ENCODE data around the gene OR5P2.
"Not testable (repeated sequence)": the region's sequence is repeated elsewhere in the genome, so short reads cannot be mapped to it uniquely, and the experiment has no call there.

OR5P2 gene

GRCh38 chr11:7796842-7797241, at the start of gene OR5P2:
OR5P2 (minus strand) TSS chr11:7796942; CDS start chr11:7796942, 0 bp downstream.
- no peak for DNase-seq

DNA sequence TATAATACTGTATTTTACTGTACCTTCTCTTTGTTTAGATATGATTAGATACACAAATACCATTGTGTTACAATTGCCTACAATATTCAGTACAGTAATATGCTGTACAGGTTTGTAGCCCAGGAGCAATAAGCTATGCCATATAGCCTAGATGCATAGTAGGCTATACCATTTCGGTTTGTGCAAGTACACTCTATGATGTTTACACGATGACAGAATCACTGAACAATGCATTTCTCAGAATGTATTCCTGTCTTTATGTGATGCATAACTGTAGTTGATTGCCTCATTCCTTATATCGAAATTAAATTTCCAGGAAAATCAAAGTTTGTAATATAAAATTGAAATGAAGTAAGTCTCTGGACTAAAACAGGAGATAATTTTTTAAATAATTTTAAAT, 49.3 kb upstream of the OR5P2 start:
- DNase-seq, result no peak

DNA sequence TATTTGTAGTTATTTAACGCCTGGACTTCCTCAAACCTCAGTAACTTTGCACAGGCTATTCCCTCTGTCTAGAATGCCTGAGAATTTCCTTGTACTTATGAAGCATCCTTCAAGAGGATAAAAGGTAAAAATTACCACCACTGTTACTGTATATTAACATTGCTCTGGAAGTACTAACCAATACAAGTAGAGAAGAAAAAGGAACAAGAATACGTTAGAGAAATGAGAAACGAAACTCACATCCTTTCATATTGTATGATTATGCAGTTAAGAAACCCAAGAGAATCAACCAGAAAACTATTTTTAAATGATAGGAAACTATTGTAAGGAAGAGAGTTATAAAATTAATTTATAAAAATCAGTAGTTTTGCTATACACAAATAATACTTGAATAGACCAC, 48.2 kb upstream of the OR5P2 start:
- DNase-seq, result no peak

DNA sequence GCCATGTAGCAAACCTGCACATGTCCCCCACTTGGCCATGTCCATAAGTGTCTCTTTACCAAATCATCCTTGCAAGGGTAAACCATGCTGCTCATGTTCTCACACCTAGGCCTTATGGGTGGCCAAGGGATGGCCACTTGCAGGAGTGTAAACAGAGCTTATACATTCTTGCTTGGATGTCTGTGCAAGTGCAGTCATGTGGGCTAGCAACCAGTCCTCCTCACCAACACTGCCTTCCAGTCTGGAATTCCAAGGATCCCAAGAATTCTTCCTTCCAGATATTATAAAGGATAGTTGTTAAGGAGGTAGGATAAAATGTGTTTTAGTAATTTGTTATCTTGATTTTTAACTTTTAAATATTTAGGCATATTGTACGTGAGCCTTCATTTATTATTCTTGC, 47.8 kb upstream of the OR5P2 start:
- DNase-seq, result no peak

DNA sequence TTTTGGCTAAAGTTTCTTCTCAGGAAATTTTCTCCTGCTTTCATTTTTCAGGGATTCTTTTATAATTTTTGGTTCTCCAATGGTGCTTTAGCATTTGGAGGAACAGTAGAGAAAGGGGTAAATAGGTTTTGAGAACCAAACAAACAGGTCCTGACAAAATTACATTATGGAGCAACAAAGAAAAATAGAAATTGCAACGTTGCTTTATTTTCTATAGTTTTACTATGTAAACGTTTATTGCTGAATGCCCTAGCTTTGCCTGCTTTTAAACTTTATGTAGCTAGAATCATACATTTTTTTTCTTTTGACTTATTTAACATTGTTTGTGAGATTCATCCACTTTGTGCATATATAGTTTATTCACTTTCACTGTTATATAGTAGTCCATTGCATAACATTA, 43.8 kb upstream of the OR5P2 start:
- DNase-seq, result no peak

- no peak for DNase-seq
Observed at GRCh38 chr11:7833527-7833926, 36.8 kb upstream of the OR5P2 start.

GRCh38 chr11:7830740-7831139, 34.0 kb upstream of the OR5P2 start, which contains the start of gene OR5P3:
OR5P3 (minus strand) TSS chr11:7830840.
- no peak for DNase-seq

GRCh38 chr11:7826324-7826723, 29.6 kb upstream of the OR5P2 start:
- DNase-seq, result no peak

DNA sequence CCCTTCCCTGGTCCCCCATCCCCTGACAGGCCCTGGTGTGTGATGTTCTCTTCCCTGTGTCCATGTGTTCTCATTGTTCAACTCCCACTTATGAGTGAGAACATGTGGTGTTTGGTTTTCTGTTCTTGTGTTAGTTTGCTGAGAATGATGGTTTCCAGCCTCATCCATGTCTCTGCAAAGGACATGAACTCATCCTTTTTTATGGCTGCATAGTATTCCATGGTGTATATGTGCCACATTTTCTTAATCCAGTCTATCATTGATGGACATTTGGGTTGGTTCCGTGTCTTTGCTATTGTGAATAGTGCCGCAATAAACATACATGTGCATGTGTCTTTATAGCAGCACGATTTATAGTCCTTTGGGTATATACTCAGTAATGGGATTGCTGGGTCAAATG, 23.7 kb upstream of the OR5P2 start:
- DNase-seq, result not testable (repeated sequence)

DNA sequence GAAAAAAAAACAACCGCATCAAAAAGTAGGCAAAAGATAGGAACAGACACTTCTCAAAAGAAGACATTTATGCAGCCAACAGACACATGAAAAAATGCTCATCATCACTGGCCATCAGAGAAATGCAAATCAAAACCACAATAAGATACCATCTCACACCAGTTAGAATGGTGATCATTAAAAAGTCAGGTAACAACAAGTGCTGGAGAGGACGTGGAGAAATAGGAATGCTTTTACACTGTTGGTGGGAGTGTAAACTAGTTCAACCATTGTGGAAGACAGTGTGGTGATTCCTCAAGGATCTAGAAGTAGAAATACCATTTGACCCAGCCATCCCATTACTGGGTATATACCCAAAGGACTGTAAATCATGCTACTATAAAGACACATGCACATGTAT, 18.2 kb upstream of the OR5P2 start:
- DNase-seq, result not testable (repeated sequence)

DNA sequence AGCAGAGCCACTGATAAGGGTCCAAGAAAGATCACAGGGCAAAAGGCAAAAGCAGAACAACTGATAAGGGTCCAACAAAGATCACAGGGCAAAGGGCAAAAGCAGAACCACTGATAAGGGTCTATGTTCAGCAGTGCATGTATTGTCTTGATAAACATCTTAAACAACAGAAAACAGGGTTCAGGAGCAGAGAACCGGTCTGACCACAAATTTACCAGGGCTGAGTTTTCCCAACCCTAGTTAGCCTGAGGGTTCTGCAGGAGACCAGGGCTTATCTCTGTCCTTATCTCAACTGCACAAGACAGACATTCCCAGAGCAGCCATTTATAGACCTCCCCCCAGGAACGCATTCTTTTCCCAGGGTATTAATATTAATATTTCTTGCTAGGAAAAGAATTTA, 13.6 kb upstream of the OR5P2 start:
- DNase-seq, result not testable (repeated sequence)

DNA sequence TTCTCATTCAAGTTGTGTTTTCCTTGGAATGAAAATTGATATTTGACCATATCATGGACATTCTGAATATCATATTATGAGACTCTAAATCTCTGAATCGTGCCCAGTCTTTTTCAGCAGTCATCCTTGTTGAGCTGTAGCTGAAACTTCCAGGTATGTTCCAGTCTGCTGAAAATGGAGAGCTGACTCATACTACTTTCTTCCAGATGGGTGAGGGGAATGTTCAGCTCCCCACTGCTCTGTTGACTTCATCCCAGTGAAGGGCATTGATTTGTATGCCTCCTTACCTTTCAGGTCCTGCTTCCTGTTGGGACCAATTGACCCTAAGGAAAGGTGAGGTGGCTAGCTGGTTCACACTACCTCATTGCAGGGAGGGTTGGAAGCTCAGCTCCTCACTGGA, 3.5 kb downstream of the OR5P2 start:
- DNase-seq, result no peak

- no peak for DNase-seq
Observed at GRCh38 chr11:7787239-7787638, 9.5 kb downstream of the OR5P2 start.

GRCh38 chr11:7775689-7776088, 21.1 kb downstream of the OR5P2 start:
- DNase-seq, result no peak

GRCh38 chr11:7764301-7764700, 32.4 kb downstream of the OR5P2 start:
- DNase-seq, result not testable (repeated sequence)

- DNase-seq, result no peak
Observed at GRCh38 chr11:7759010-7759409, 37.7 kb downstream of the OR5P2 start.

GRCh38 chr11:7749456-7749855, 47.3 kb downstream of the OR5P2 start:
- DNase-seq, result no peak

All from CD4-positive, alpha-beta T cell treated with Interleukin-17A for 4 hours (primary cell).